Brain pericyte (primary cell): ENCODE results near the gene MSX1.

Experiments
- DNase-seq: peaks from one replicate; pipeline ENCODE4 v3.0.0-alpha.2; 2012; ENCODE audit warnings: low read depth, low spot score

Gene MSX1

GRCh38 chr4:4869731-4870571 is 10.5 kb downstream of the MSX1 start:
- DNase-seq, result no peak

GRCh38 chr4:4870576-4871241 is 11.2 kb downstream of the MSX1 start:
- no peak for DNase-seq

GRCh38 chr4:4871242-4871572 is 11.7 kb downstream of the MSX1 start:
- no peak for DNase-seq

- DNase-seq, result no peak
These were observed 12.3 kb downstream of the MSX1 start for GRCh38 chr4:4871573-4872313.

GRCh38 chr4:4872314-4872903 is 12.9 kb downstream of the MSX1 start:
- no peak for DNase-seq

- no peak for DNase-seq
These were observed 13.7 kb downstream of the MSX1 start for GRCh38 chr4:4873203-4873602.

GRCh38 chr4:4874254-4874653 is 14.8 kb downstream of the MSX1 start:
- DNase-seq, result no peak

- DNase-seq, result no peak
These were observed 15.7 kb downstream of the MSX1 start for GRCh38 chr4:4875147-4875546.

GRCh38 chr4:4875611-4876010 is 16.1 kb downstream of the MSX1 start:
- DNase-seq, result no peak

GRCh38 chr4:4876945-4877661 is 17.6 kb downstream of the MSX1 start:
- no peak for DNase-seq

GRCh38 chr4:4880492-4880891 is 21.0 kb downstream of the MSX1 start:
- no peak for DNase-seq

GRCh38 chr4:4881432-4881831 is 22.0 kb downstream of the MSX1 start:
- no peak for DNase-seq

GRCh38 chr4:4884611-4885010 is 25.1 kb downstream of the MSX1 start:
- no peak for DNase-seq

GRCh38 chr4:4887426-4887825 is 28.0 kb downstream of the MSX1 start:
- DNase-seq, result no peak

GRCh38 chr4:4888695-4889094 is 29.2 kb downstream of the MSX1 start:
- DNase-seq, result no peak

GRCh38 chr4:4889781-4890180 is 30.3 kb downstream of the MSX1 start:
- no peak for DNase-seq

GRCh38 chr4:4890574-4891255 is 31.2 kb downstream of the MSX1 start:
- DNase-seq, result no peak

- DNase-seq, result no peak
These were observed 34.3 kb downstream of the MSX1 start for GRCh38 chr4:4893721-4894120.

GRCh38 chr4:4899202-4899925 is 39.9 kb downstream of the MSX1 start:
- DNase-seq, result no peak

GRCh38 chr4:4901877-4902276 is 42.4 kb downstream of the MSX1 start:
- DNase-seq, result no peak
